Skin of body (tissue), 2 donors: ENCODE data around the gene MYO1H. TPM values are rescaled to one million over a fixed set of nuclear protein-coding genes. Genes with fewer than 3 reads are reported as not detected.

ENCODE experiments used
- DNase-seq: peaks from one replicate; lab custom pipeline; 2025; lab: John Stamatoyannopoulos, UW
- total RNA-seq: library from RNA; depleted of rRNA; stranded (reverse); fragments of >200 nt; gene quantifications from one replicate; pipeline ENCODE4 v1.2.3, GENCODE V29; 2014

The MYO1H gene
- total RNA-seq, 1 donor from 2014 or later = 2.4 TPM

- no peak for DNase-seq
Observed at GRCh38 chr12:109489955-109490565, 142.4 kb downstream of the MYO1H start.

GRCh38 chr12:109491671-109492070 is 144.0 kb downstream of the MYO1H start:
- no peak for DNase-seq

GRCh38 chr12:109492371-109492770 is 144.7 kb downstream of the MYO1H start:
- DNase-seq = no peak

GRCh38 chr12:109493090-109493489 is 145.4 kb downstream of the MYO1H start:
- DNase-seq = no peak

- no peak for DNase-seq
Observed at GRCh38 chr12:109493938-109494337, 146.2 kb downstream of the MYO1H start.

GRCh38 chr12:109494348-109494881 is 146.7 kb downstream of the MYO1H start:
- no peak for DNase-seq

- DNase-seq = no peak
Observed at GRCh38 chr12:109495012-109495411, 147.3 kb downstream of the MYO1H start.

- DNase-seq = no peak
Observed at GRCh38 chr12:109496306-109496705, 148.6 kb downstream of the MYO1H start.

GRCh38 chr12:109497675-109498074 is 150.0 kb downstream of the MYO1H start:
- no peak for DNase-seq

Other genes starting within 250 kb of the MYO1H start
- 155 TPM for gene ACACB, start 231.3 kb upstream of the MYO1H start, total RNA-seq
- 0.10 TPM for gene FOXN4, start 38.6 kb upstream of the MYO1H start, total RNA-seq
- gene KCTD10, start 129.4 kb downstream of the MYO1H start, total RNA-seq = 33.4 TPM
- 28.2 TPM for gene UBE3B, start 129.7 kb downstream of the MYO1H start, total RNA-seq
- 17.9 TPM for gene MMAB, start 225.6 kb downstream of the MYO1H start, total RNA-seq
- 12.3 TPM for gene MVK, start 225.9 kb downstream of the MYO1H start, total RNA-seq